NT2/D1 (cell line): Measurements from ENCODE around the gene PITHD1.
"Not testable (repeated sequence)": the region's sequence is repeated elsewhere in the genome, so short reads cannot be mapped to it uniquely, and the experiment has no call there.

Source experiments
- DNase-seq: peaks from one replicate; pipeline ENCODE4 v3.0.0-alpha.2; 2011; ENCODE audit warnings: low read depth, low spot score
- H3K27me3 ChIP-seq: 2 replicates; pipeline ENCODE4 v1.6.0; 2011; ENCODE audit warnings: mild to moderate bottlenecking; ENCODE audit not compliant: insufficient read length, insufficient read depth
- H3K36me3 ChIP-seq: 2 replicates; pipeline ENCODE4 v1.6.1; 2011; ENCODE audit warnings: mild to moderate bottlenecking, low read length, mixed read lengths; ENCODE audit not compliant: insufficient read depth, insufficient read length
- H3K4me1 ChIP-seq: 2 replicates; pipeline ENCODE4 v1.5.1; 2011; ENCODE audit not compliant: insufficient read depth, insufficient read length
- H3K4me3 ChIP-seq: 2 replicates; pipeline ENCODE4 v1.5.1; 2011; ENCODE audit warnings: low read depth; ENCODE audit not compliant: insufficient read length
- H3K9ac ChIP-seq: 2 replicates; pipeline ENCODE4 v1.6.0; 2011; ENCODE audit warnings: low read depth; ENCODE audit not compliant: insufficient read length
- H3K9me3 ChIP-seq: 2 replicates; pipeline ENCODE4 v1.5.1; 2011; ENCODE audit warnings: mild to moderate bottlenecking, low read length; ENCODE audit not compliant: insufficient read depth
- SUZ12 ChIP-seq: IDR thresholded peaks from 2 replicates; pipeline ENCODE4 v1.6.1; 2011; ENCODE audit not compliant: insufficient read length, insufficient read depth; ENCODE audit errors: extremely low read depth
- YY1 ChIP-seq: IDR thresholded peaks from 2 replicates; pipeline ENCODE4 v1.6.1; 2011; ENCODE audit not compliant: insufficient read length, insufficient read depth
- ZNF274 ChIP-seq: IDR thresholded peaks from 2 replicates; pipeline ENCODE4 v1.6.1; 2011; ENCODE audit warnings: mild to moderate bottlenecking, low read depth, low read length

Gene PITHD1

GRCh38 chr1:23824711-23825075, 46.5 kb downstream of the PITHD1 start:
- Histone ChIP-seq H3K4me1 (peaks cover 2% of the 10 kb centered on the region), H3K4me3 (peak overlapping the region; percentile 97), H3K9ac (peak overlapping the region; percentile 98), H3K27me3 (no peaks in the 10 kb centered on the region), H3K9me3 (no peaks in the 10 kb centered on the region), H3K36me3 (no peaks in the 10 kb centered on the region)
- TF ChIP-seq ZNF274 (no peak), YY1 (no peak), SUZ12 (no peak)
- no peak for DNase-seq

GRCh38 chr1:23825076-23825761, 47.0 kb downstream of the PITHD1 start, which contains the start of gene HMGCL:
Gene HMGCL, minus strand, starts transcription at chr1:23825429. Its CDS starts 14 bp downstream, at chr1:23825415.
- no peaks in the 10 kb centered on the region for H3K36me3 ChIP-seq
- TF ChIP-seq SUZ12: no peak
- peak; percentile 92 for TF ChIP-seq YY1
- H3K9me3 ChIP-seq: no peaks in the 10 kb centered on the region
- H3K4me3 ChIP-seq: peak within 1 kb of the TSS; percentile 97
- H3K4me1 ChIP-seq: peaks cover 2% of the 10 kb centered on the region
- DNase-seq: peak; percentile 88
- H3K27me3 ChIP-seq: no peaks in the 10 kb centered on the region
- H3K9ac ChIP-seq: peak within 1 kb of the TSS; percentile 98

- H3K4me1 ChIP-seq: peaks cover 2% of the 10 kb centered on the region
- no peaks in the 10 kb centered on the region for H3K9me3 ChIP-seq
- peak overlapping the region; percentile 32 for H3K9ac ChIP-seq
- no peaks in the 10 kb centered on the region for H3K27me3 ChIP-seq
- TF ChIP-seq ZNF274 (no peak), SUZ12 (no peak), YY1 (no peak)
- H3K4me3 ChIP-seq: peak overlapping the region; percentile 97
- no peak for DNase-seq
- no peaks in the 10 kb centered on the region for H3K36me3 ChIP-seq
Observed at GRCh38 chr1:23825762-23826522, 47.7 kb downstream of the PITHD1 start.

GRCh38 chr1:23826590-23826989, 48.4 kb downstream of the PITHD1 start:
- H3K4me1 ChIP-seq, DNase-seq, H3K9me3 ChIP-seq, H3K36me3 ChIP-seq, H3K4me3 ChIP-seq, H3K27me3 ChIP-seq, H3K9ac ChIP-seq: not testable (repeated sequence)

GRCh38 chr1:23827717-23828116, 49.5 kb downstream of the PITHD1 start:
- Histone ChIP-seq H3K9me3 (no peaks in the 10 kb centered on the region), H3K4me3 (no peak overlapping the region), H3K27me3 (no peaks in the 10 kb centered on the region), H3K9ac (no peak overlapping the region), H3K4me1 (peaks cover 2% of the 10 kb centered on the region), H3K36me3 (no peaks in the 10 kb centered on the region)
- TF ChIP-seq ZNF274 (no peak), SUZ12 (no peak), YY1 (no peak)
- no peak for DNase-seq

- H3K9me3 ChIP-seq, DNase-seq, H3K4me1 ChIP-seq, H3K4me3 ChIP-seq, H3K9ac ChIP-seq, H3K36me3 ChIP-seq: not testable (repeated sequence)
- peaks cover 23% of the 10 kb centered on the region for H3K27me3 ChIP-seq
Observed at GRCh38 chr1:23834156-23834555, 55.9 kb downstream of the PITHD1 start.

GRCh38 chr1:23836037-23836436, 57.8 kb downstream of the PITHD1 start:
- no peak overlapping the region for H3K4me3 ChIP-seq
- no peaks in the 10 kb centered on the region for H3K9me3 ChIP-seq
- no peak overlapping the region for H3K9ac ChIP-seq
- no peak for TF ChIP-seq ZNF274
- TF ChIP-seq YY1: no peak
- no peak for TF ChIP-seq SUZ12
- DNase-seq: no peak
- peaks cover 23% of the 10 kb centered on the region for H3K27me3 ChIP-seq
- no peaks in the 10 kb centered on the region for H3K4me1 ChIP-seq
- no peaks in the 10 kb centered on the region for H3K36me3 ChIP-seq
